Nephron (organoid): Measurements from ENCODE around the gene ASAP2.

Experiments
- H3K27ac Mint-ChIP-seq, 3 experiments: 2 replicates each; pipeline ENCODE4 v1.8.0; 2020; ENCODE audit warnings: mixed read lengths in 3 of 3, mild to moderate bottlenecking in 2 of 3, moderate library complexity in 1 of 3
- H3K27me3 Mint-ChIP-seq: 2 replicates; pipeline ENCODE4 v1.8.0; 2021; ENCODE audit warnings: low read depth, mild to moderate bottlenecking, moderate library complexity, mixed read lengths
- H3K36me3 Mint-ChIP-seq: 2 replicates; pipeline ENCODE4 v1.8.0; 2020; ENCODE audit warnings: low read depth, mixed read lengths
- H3K4me1 Mint-ChIP-seq: 2 replicates; pipeline ENCODE4 v1.8.0; 2020; ENCODE audit warnings: mixed read lengths
- H3K4me3 Mint-ChIP-seq, 3 experiments: 2 replicates each; pipeline ENCODE4 v1.8.0; 2020; ENCODE audit warnings: mild to moderate bottlenecking in 3 of 3, mixed read lengths in 3 of 3, moderate library complexity in 2 of 3
- H3K9me3 Mint-ChIP-seq: 2 replicates; pipeline ENCODE4 v1.8.0; 2020; ENCODE audit warnings: mixed read lengths
- TF ChIP-seq, protein P1 (sequence below), 3 experiments: fragments of 200-600 bp; sonication (generic); IDR thresholded peaks; one replicate each; pipeline ENCODE4 v1.5.0; 2021; ENCODE audit warnings: antibody characterized with exemption in 3 of 3; ENCODE audit not compliant: unreplicated experiment in 3 of 3

The ASAP2 gene

DNA sequence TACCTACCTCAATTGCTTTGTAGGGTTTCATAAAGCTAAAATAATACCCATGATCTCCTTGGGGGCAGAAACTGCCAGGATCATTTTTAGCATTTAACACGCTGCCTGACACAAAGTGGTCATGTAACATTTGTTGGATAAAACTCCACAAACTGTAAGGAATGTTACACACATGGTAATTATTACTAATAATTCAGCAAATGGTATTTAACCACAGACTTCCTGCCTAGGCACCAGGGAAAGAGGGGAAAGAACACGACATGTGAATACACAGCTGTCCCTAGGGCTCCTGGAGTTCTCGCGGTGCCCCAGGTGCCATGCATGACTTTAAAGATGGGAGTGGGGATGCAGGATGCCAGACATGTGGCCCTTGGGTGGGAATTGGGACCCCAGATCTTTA lies 43.5 kb downstream of the ASAP2 start:
- H3K27ac Mint-ChIP-seq: peak overlapping the region; percentile 1 to 53 (median 19)
- H3K4me1 Mint-ChIP-seq: peaks cover 68% of the 10 kb centered on the region
- H3K4me3 Mint-ChIP-seq: no peak overlapping the region
- TF ChIP-seq, protein P1, sequence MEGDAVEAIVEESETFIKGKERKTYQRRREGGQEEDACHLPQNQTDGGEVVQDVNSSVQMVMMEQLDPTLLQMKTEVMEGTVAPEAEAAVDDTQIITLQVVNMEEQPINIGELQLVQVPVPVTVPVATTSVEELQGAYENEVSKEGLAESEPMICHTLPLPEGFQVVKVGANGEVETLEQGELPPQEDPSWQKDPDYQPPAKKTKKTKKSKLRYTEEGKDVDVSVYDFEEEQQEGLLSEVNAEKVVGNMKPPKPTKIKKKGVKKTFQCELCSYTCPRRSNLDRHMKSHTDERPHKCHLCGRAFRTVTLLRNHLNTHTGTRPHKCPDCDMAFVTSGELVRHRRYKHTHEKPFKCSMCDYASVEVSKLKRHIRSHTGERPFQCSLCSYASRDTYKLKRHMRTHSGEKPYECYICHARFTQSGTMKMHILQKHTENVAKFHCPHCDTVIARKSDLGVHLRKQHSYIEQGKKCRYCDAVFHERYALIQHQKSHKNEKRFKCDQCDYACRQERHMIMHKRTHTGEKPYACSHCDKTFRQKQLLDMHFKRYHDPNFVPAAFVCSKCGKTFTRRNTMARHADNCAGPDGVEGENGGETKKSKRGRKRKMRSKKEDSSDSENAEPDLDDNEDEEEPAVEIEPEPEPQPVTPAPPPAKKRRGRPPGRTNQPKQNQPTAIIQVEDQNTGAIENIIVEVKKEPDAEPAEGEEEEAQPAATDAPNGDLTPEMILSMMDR (IDR thresholded peaks at IDR 0.05; ENCODE audit: unreplicated experiment in 3 of 3): no peak
- peaks cover 3% of the 10 kb centered on the region for H3K36me3 Mint-ChIP-seq
- no peaks in the 10 kb centered on the region for H3K27me3 Mint-ChIP-seq
- no peaks in the 10 kb centered on the region for H3K9me3 Mint-ChIP-seq

DNA sequence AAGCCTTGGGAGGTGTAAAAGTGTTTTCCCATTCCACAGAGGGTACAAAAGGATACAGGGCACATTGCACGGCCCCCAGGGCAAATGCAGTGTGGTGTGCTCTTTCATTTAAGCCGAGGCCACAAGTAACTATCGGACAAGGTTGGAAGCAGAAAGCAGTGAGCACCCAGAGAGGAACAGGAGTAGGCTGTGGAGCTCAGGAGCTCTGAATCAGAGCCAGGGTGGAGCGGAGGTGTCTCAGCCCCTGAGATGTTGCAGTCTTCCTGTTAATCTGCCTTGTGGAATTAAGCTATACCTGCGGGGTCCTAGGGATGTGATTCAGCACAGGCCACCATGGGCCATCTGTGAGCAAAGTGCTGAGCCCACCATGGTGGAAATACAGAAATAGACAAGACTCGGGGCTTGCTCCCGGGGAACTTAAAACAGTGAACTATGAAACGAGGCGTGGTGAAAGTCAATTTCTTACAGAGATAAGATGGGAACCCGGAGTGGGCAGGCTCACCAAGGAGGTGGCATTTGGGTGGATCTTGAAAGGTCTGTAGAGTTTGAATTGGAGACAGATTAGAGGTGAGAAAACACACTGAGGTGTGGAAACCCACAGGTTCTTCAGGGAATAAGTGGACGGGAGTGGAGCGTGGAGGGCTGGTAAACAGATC lies 44.0 kb downstream of the ASAP2 start:
- Mint-ChIP-seq H3K4me1 (peaks cover 68% of the 10 kb centered on the region), H3K27me3 (no peaks in the 10 kb centered on the region), H3K27ac (peak overlapping the region; percentile 19 to 74 (median 53)), H3K4me3 (no peak overlapping the region), H3K9me3 (no peaks in the 10 kb centered on the region), H3K36me3 (peaks cover 3% of the 10 kb centered on the region)
- TF ChIP-seq, protein P1 (IDR thresholded peaks at IDR 0.05; ENCODE audit: unreplicated experiment in 3 of 3): no peak

DNA sequence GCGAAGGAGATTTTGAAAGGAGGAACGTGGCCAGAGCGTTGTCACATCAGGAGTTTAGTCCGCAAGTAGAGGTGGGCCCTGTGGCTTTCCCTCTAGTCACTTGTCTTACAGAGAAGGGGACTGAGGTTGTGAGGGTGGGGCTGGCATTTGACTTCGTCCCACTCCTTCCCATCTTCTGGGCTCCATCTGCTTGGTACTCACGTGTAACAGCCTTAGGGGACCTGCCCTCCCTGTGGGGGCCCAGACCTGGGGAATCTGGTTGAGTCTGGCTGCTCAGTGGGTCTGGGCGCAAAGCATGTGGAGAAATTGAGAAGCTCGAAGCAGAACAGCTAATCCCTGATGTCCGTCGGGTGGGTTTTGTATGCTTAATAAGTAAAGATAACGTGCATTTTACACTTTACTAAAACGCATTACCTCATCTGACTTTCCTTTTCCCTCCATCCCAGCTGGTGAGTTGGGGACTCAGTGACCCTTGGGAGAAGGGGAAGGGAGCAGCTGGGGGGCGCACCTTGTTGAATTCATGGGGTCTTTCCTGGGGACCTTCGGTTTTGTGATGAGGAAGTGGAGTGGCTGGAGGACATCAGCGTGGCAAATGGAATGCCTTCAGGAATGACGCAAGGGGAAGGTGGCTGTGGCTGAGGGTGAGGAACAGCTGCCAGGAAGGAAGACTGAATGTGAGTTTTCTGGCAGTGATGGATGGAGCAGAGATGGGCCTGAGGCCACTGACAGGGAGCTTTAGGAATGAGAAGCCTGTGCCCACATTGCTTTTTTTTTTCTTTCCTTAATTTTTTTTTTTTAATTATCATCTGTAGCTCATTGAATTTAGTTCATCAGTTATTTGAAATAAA lies 44.8 kb downstream of the ASAP2 start:
- TF ChIP-seq, protein P1 (IDR thresholded peaks at IDR 0.05; ENCODE audit: unreplicated experiment in 3 of 3): no peak
- Mint-ChIP-seq H3K27ac (peak overlapping the region; percentile 19 to 74 (median 53)), H3K27me3 (no peaks in the 10 kb centered on the region), H3K36me3 (peaks cover 3% of the 10 kb centered on the region), H3K4me1 (peaks cover 74% of the 10 kb centered on the region), H3K9me3 (no peaks in the 10 kb centered on the region), H3K4me3 (no peak overlapping the region)

DNA sequence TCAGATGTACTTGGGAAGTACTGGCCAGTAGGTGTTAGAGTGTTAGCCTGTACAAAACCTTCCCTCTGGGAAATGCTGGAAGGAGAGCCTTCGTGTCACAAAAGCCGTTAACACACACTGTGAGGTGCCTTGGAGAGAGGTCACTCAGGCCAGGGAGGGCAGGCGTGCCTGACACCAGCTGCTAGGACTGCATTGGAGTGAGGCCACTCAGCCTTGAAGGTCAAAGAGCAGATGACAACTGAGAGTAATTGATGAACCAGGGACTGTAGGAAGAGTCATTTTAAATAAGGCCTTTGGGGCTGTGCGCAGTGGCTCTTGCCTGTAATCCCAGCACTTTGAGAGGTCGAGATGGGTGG lies 45.4 kb downstream of the ASAP2 start:
- peaks cover 76% of the 10 kb centered on the region for H3K4me1 Mint-ChIP-seq
- TF ChIP-seq, protein P1 (IDR thresholded peaks at IDR 0.05; ENCODE audit: unreplicated experiment in 3 of 3): no peak
- H3K27ac Mint-ChIP-seq: peak overlapping the region; percentile 19 to 74 (median 53)
- H3K36me3 Mint-ChIP-seq: peaks cover 3% of the 10 kb centered on the region
- no peaks in the 10 kb centered on the region for H3K9me3 Mint-ChIP-seq
- H3K4me3 Mint-ChIP-seq: no peak overlapping the region
- H3K27me3 Mint-ChIP-seq: peaks cover 3% of the 10 kb centered on the region

DNA sequence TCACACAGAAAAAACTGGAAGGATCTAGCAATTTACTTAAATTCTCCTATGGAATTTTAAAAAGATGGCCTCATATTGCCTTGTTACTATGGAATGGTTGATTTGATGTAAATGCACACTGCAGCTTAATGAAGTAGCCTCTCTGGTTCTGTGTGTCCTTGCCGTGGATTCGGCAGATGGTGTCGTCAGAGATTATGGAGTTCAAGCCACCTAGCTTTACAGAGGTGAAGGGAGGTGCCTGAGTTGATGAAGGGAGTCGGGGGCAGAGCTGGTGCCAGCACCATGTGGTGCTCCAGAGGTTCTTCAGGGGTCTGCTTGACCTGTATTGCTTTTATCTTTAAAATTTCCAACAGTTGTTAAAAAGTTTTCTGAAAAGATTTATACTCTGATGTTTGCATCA lies 48.8 kb downstream of the ASAP2 start:
- peaks cover 68% of the 10 kb centered on the region for H3K4me1 Mint-ChIP-seq
- peak overlapping the region; percentile 9 to 96 (median 70) for H3K27ac Mint-ChIP-seq
- peaks cover 3% of the 10 kb centered on the region for H3K36me3 Mint-ChIP-seq
- no peak overlapping the region for H3K4me3 Mint-ChIP-seq
- TF ChIP-seq, protein P1 (IDR thresholded peaks at IDR 0.05; ENCODE audit: unreplicated experiment in 3 of 3): no peak
- H3K27me3 Mint-ChIP-seq: peaks cover 3% of the 10 kb centered on the region
- no peaks in the 10 kb centered on the region for H3K9me3 Mint-ChIP-seq
